ENCODE data around the gene C4orf50. TPM values are rescaled to one million over a fixed set of nuclear protein-coding genes. Genes with fewer than 3 reads are reported as not detected.

Gene C4orf50
- total and polyA plus RNA-seq, 2 of the 4 experiments (the other 2 are of a cell fraction) = not detected

- no peak overlapping the region for H2BK5ac ChIP-seq (ENCODE audit: low read depth, low read length, poor library complexity, severe bottlenecking)
- H3K14ac ChIP-seq (replicated peaks; ENCODE audit: low read depth, low read length) = no peak overlapping the region
- in situ Hi-C loops (cut with MboI; ENCODE audit: low sequenced_read_pairs) = no loop called here
- H3K23ac ChIP-seq (ENCODE audit: low read depth, low read length) = no peak overlapping the region
- H4K91ac ChIP-seq (ENCODE audit: insufficient read depth, low read depth, low read length) = no peak overlapping the region
- ChIA-PET POLR2A (ENCODE audit: unreplicated experiment) (no interaction called here), CTCF (no interaction called here)
- BruUV-seq (replicated peaks) = no TSS peak
- no peak overlapping the region for H3K56ac ChIP-seq (ENCODE audit: extremely low read depth, insufficient read depth, low read length)
- no peaks in the 10 kb centered on the region for H3K4me1 ChIP-seq (ENCODE audit: control insufficient read depth, insufficient read depth, low read length)
- DNase-seq (no peak), ATAC-seq (ENCODE audit: low read depth) (no peak)
- TF ChIP-seq CHD1 (IDR thresholded peaks at IDR 0.05; ENCODE audit: low read depth, low read length) (no peak), MXI1 (IDR thresholded peaks at IDR 0.05; ENCODE audit: borderline replicate concordance, low read depth, low read length) (no peak), CEBPB (IDR thresholded peaks at IDR 0.05; ENCODE audit: low read depth, low read length) (no peak), USF2 (IDR thresholded peaks at IDR 0.05; ENCODE audit: low read depth, low read length) (no peak), RFX5 (IDR thresholded peaks at IDR 0.05; ENCODE audit: low read depth, low read length) (no peak)
- no peak overlapping the region for H2AFZ ChIP-seq (replicated peaks; ENCODE audit: low read length, poor library complexity)
- H2AK9ac ChIP-seq (replicated peaks; ENCODE audit: low read depth, low read length, poor library complexity) = no peak overlapping the region
- H3K9me1 ChIP-seq (ENCODE audit: insufficient read depth, low read length) = no peaks in the 10 kb centered on the region
- no peak overlapping the region for H3K9ac ChIP-seq (ENCODE audit: low read depth, low read length)
- WGBS, 2 experiments (ENCODE audit: extremely low coverage in 2 of 2, insufficient read length in 1 of 2) = 100% methylated on average over 2 of the region's 11 CpGs; no CpG with 5 or more reads in 1 of the 2 experiments
- H3K27me3 ChIP-seq (ENCODE audit: control insufficient read depth, insufficient read depth, low read length) = no peaks in the 10 kb centered on the region; the same call in 1 of the 2 replicates
- no peaks in the 10 kb centered on the region for H3K79me1 ChIP-seq (ENCODE audit: low read depth in 1 of 2, low read length in 2 of 2)
- no peak overlapping the region for H3K4ac ChIP-seq (ENCODE audit: low read depth, low read length)
- no peak overlapping the region for H4K8ac ChIP-seq (ENCODE audit: low read depth in 2 of 2, low read length in 2 of 2)
- H3K36me3 ChIP-seq (ENCODE audit: control insufficient read depth, insufficient read depth, low read length) = no peaks in the 10 kb centered on the region
- no peak overlapping the region for H4K5ac ChIP-seq (ENCODE audit: low read depth, low read length)
- H3K9me3 ChIP-seq (ENCODE audit: control insufficient read depth, insufficient read depth, low read length) = no peaks in the 10 kb centered on the region
- no peak overlapping the region for H2BK20ac ChIP-seq (ENCODE audit: low read depth, low read length)
- H2BK15ac ChIP-seq (ENCODE audit: low read depth, low read length) = no peak overlapping the region
- no peak overlapping the region for H3K4me3 ChIP-seq (ENCODE audit: insufficient read depth, low read depth, low read length)
- H2BK120ac ChIP-seq (ENCODE audit: low read depth, low read length) = no peak overlapping the region
- no peak overlapping the region for H3K18ac ChIP-seq (ENCODE audit: low read depth, low read length)
- dilution Hi-C loops (cut with HindIII; ENCODE audit: low sequenced_read_pairs, unreplicated experiment) = no loop called here
- intact Hi-C loops (cut with micrococcal nuclease) = no loop called here
- H3K27ac ChIP-seq (ENCODE audit: insufficient read depth, low read length) = no peak overlapping the region
- no peak overlapping the region for H2AK5ac ChIP-seq (ENCODE audit: low read depth, low read length)
- no peaks in the 10 kb centered on the region for H4K20me1 ChIP-seq (ENCODE audit: insufficient read depth, low read length)
- no peak overlapping the region for H3K4me2 ChIP-seq (ENCODE audit: low read depth, low read length)
These were observed 431 bp downstream of the C4orf50 start for GRCh38 chr4:6017800-6018199.

Data from IMR-90 (cell line).